K562 (cell line): ENCODE measurements around the gene FBXW12. TPM values are rescaled to one million over a fixed set of nuclear protein-coding genes. Genes with fewer than 3 reads are reported as not detected.

Source experiments
- ATAC-seq: fragments of 200-7000 bp; cut with Tn5 transposase; 3 replicates; pipeline ENCODE4 v1.9.1; 2020; ENCODE audit warnings: moderate library complexity
- BruUV-seq: library from RNA; stranded (reverse); fragments of 400-500 nt; replicated peaks from 2 replicates; lab custom pipeline; 2021; lab: Mats Ljungman, UMichigan
- CTCF ChIA-PET: fragments of 300-600 bp; formaldehyde crosslinking; extraction: SDS; loops from one replicate; lab custom pipeline; 2021; ENCODE audit warnings: low intra/inter-chr PET ratio; lab: Yijun Ruan, JAX
- POLR2A ChIA-PET: fragments of 300-600, 350-650 bp; sonication (Branson Sonifier 250); formaldehyde crosslinking; extraction: SDS; loops from one replicate; lab custom pipeline; 2021; ENCODE audit warnings: antibody characterized with exemption, inconsistent platforms; lab: Yijun Ruan, JAX
- DNase-seq, 4 experiments: peaks; one replicate each; pipeline versions ENCODE4 v3.0.0 to v3.0.0-alpha.2; 2011 to 2018; ENCODE audit warnings: low spot score in 3 of 4, mixed read lengths in 3 of 4; ENCODE audit errors: extremely low read depth in 1 of 4
- FAIRE-seq: peaks from 2 replicates; lab custom pipeline; 2011; peaks lifted over from hg19 to GRCh38; lab: Jason Lieb, UNC
- H2AFZ ChIP-seq: 2 replicates; pipeline ENCODE4 v1.6.0; 2011; ENCODE audit warnings: low read depth, low read length, control low read depth, inconsistent platforms
- H3K27ac ChIP-seq: fragments of 200-600 bp; 3 replicates; pipeline ENCODE4 v1.8.0; 2011; ENCODE audit warnings: low read depth, mild to moderate bottlenecking, control low read depth, inconsistent platforms, low read length, moderate library complexity, mixed read lengths; ENCODE audit errors: extremely low read depth
- H3K27me3 ChIP-seq, 2 experiments: fragments of 300-600 bp in 1 of 2; 2 replicates in 1 of 2; 3 replicates in 1 of 2; pipeline versions ENCODE4 v1.6.0 to v1.8.0; 2011; ENCODE audit warnings: inconsistent platforms in 2 of 2, low read length in 2 of 2, mild to moderate bottlenecking in 1 of 2, mixed read lengths in 1 of 2, moderate library complexity in 1 of 2; ENCODE audit not compliant: control insufficient read depth in 2 of 2, insufficient read depth in 2 of 2
- H3K36me3 ChIP-seq: fragments of 300-600 bp; 3 replicates; pipeline ENCODE4 v1.8.0; 2011; ENCODE audit warnings: mild to moderate bottlenecking, low read length, inconsistent platforms; ENCODE audit not compliant: control insufficient read depth, insufficient read depth
- H3K4me1 ChIP-seq, 2 experiments: fragments of 200-600 bp in 1 of 2; replicated peaks in 1 of 2; 2 replicates in 1 of 2; 3 replicates in 1 of 2; pipeline versions ENCODE4 v1.5.1 to v1.8.0; 2011; ENCODE audit warnings: inconsistent platforms in 2 of 2, low read length in 2 of 2, mild to moderate bottlenecking in 1 of 2, mixed read lengths in 1 of 2, moderate library complexity in 1 of 2; ENCODE audit not compliant: control insufficient read depth in 2 of 2, insufficient read depth in 2 of 2
- H3K4me2 ChIP-seq: 2 replicates; pipeline ENCODE4 v1.6.1; 2011; ENCODE audit warnings: low read length, control low read depth, inconsistent platforms, mixed read lengths; ENCODE audit not compliant: insufficient read depth
- H3K4me3 ChIP-seq: fragments of 200-600 bp; sonication (generic), shearing (Covaris generic); 2 replicates; pipeline ENCODE4 v1.5.1; 2016; ENCODE audit warnings: control low read depth, inconsistent platforms
- H3K79me2 ChIP-seq: fragments of 200-600 bp; 3 replicates; pipeline ENCODE4 v1.8.0; 2011; ENCODE audit warnings: low read length, inconsistent platforms; ENCODE audit not compliant: control insufficient read depth, insufficient read depth
- H3K9ac ChIP-seq, 2 experiments: 2 replicates each; pipeline versions ENCODE4 v1.6.0 to v1.6.1; 2011; ENCODE audit warnings: low read depth in 2 of 2, low read length in 2 of 2, control low read depth in 1 of 2, inconsistent platforms in 1 of 2, mild to moderate bottlenecking in 1 of 2, mixed read lengths in 1 of 2; ENCODE audit not compliant: insufficient read depth in 1 of 2
- H3K9me1 ChIP-seq: one replicate; pipeline ENCODE4 v1.6.0; 2011; ENCODE audit warnings: inconsistent platforms, mild to moderate bottlenecking, low read length, moderate library complexity; ENCODE audit not compliant: control insufficient read depth, insufficient read depth
- H3K9me3 ChIP-seq: replicated peaks from 2 replicates; pipeline ENCODE4 v1.5.1; 2011; ENCODE audit warnings: low read depth, low read length, inconsistent platforms; ENCODE audit not compliant: control insufficient read depth, insufficient read depth
- H4K20me1 ChIP-seq: replicated peaks from 2 replicates; pipeline ENCODE4 v1.6.1; 2011; ENCODE audit warnings: low read length, inconsistent platforms, mixed read lengths; ENCODE audit not compliant: control insufficient read depth, insufficient read depth
- BRD9 ChIP-seq: fragments of 450-650 bp; IDR thresholded peaks from 2 replicates; pipeline ENCODE4 v1.6.1; 2018; ENCODE audit warnings: low read depth; ENCODE audit not compliant: partially characterized antibody
- FOXK2 ChIP-seq, 2 experiments: fragments of 450-650 bp; IDR thresholded peaks in 1 of 2; conservative IDR thresholded peaks in 1 of 2; 2 replicates each; pipeline ENCODE4 v1.6.1; 2016; ENCODE audit warnings: low read depth in 2 of 2, mild to moderate bottlenecking in 1 of 2
- HDAC6 ChIP-seq: IDR thresholded peaks from 2 replicates; pipeline ENCODE4 v1.6.1; 2012; ENCODE audit warnings: low read depth, mild to moderate bottlenecking, control low read depth, inconsistent platforms, low read length, moderate library complexity
- NFATC3 ChIP-seq: fragments of 450-650 bp; IDR thresholded peaks from 2 replicates; pipeline ENCODE4 v1.6.1; 2017; ENCODE audit warnings: mild to moderate bottlenecking
- NFE2L1 ChIP-seq: fragments of 450-650 bp; IDR thresholded peaks from 2 replicates; pipeline ENCODE4 v1.6.1; 2016; ENCODE audit warnings: missing genetic modification characterization, low read depth, mild to moderate bottlenecking, missing compliant biosample characterization, moderate library complexity, borderline replicate concordance
- PHF21A ChIP-seq: fragments of 450-650 bp; IDR thresholded peaks from 2 replicates; pipeline ENCODE4 v1.6.1; 2017; ENCODE audit warnings: low read depth, borderline replicate concordance
- TARDBP ChIP-seq: fragments of 450-650 bp; IDR thresholded peaks from 2 replicates; pipeline ENCODE4 v1.6.1; 2016
- ZNF232 ChIP-seq: sonication (generic); formaldehyde crosslinking; IDR thresholded peaks from 2 replicates; pipeline ENCODE4 v1.8.0; 2022; ENCODE audit warnings: mild to moderate bottlenecking, missing genetic modification reagents
- ZNF282 ChIP-seq: sonication (generic); formaldehyde crosslinking; IDR thresholded peaks from 2 replicates; pipeline ENCODE4 v1.8.1; 2023; ENCODE audit warnings: missing genetic modification reagents
- WGBS: fragments of 100-300 bp; shearing (Covaris generic); methylation state at CpG from one replicate; pipeline ENCODE4 v1.1.6; 2016; ENCODE audit warnings: low coverage, mixed read lengths; ENCODE audit not compliant: insufficient coverage; ENCODE audit errors: missing lambda C conversion rate; 5-methylcytosine and 5-hydroxymethylcytosine counted together
- in situ Hi-C: fragments of 300-500 bp; cut with MboI; formaldehyde crosslinking; loops from 4 replicates; pipeline ENCODE4 v1.15.0; 2018; ENCODE audit warnings: inconsistent platforms, mixed read lengths
- intact Hi-C: fragments of 100-400 bp; cut with micrococcal nuclease; formaldehyde crosslinking; loops from 2 replicates; pipeline ENCODE4 v1.14.2; 2022
- polyA plus RNA-seq, 8 experiments: library from polyadenylated mRNA; depleted of rRNA in 4 of 8; stranded (reverse) in 5 of 8; unstranded in 3 of 8; fragments of >200 nt; fragmentation: Nextera tagmentation in 2 of 8; fragmentation: Illumina TruSeq in 1 of 8; extraction: Ambion mirVana in 2 of 8; extraction: Trizol in 1 of 8; gene quantifications; 2 replicates each; pipeline versions ENCODE4 v1.2.1 to v1.2.3, GENCODE V29; 2011 to 2014; ENCODE audit warnings: inconsistent platforms in 1 of 8, missing spikeins in 1 of 8
- total RNA-seq, 7 experiments: library from RNA; depleted of rRNA in 6 of 7; stranded (reverse); fragments of >200 nt in 6 of 7; fragmentation: Illumina TruSeq in 2 of 7; extraction: Trizol in 2 of 7; gene quantifications; 2 replicates each; pipeline versions ENCODE4 v1.2.1 to v1.2.3, GENCODE V29; 2011 to 2021; ENCODE audit warnings: low replicate concordance in 1 of 7
- TF ChIP-seq, protein P1 (sequence below): fragments of 250-450 bp; sonication (Bioruptor Pico); IDR thresholded peaks from 2 replicates; pipeline ENCODE4 v1.8.0; 2022; ENCODE audit warnings: inconsistent platforms, mild to moderate bottlenecking, moderate library complexity, borderline replicate concordance
- TF ChIP-seq, protein P2 (sequence below): sonication (generic); formaldehyde crosslinking; IDR thresholded peaks from 2 replicates; pipeline ENCODE4 v1.8.0; 2022; ENCODE audit warnings: missing genetic modification reagents, mild to moderate bottlenecking, moderate library complexity, borderline replicate concordance
- TF ChIP-seq, protein P3 (sequence below): fragments of 200-400 bp; formaldehyde crosslinking; IDR thresholded peaks from 2 replicates; pipeline ENCODE4 v1.6.1; 2017; ENCODE audit warnings: mild to moderate bottlenecking, low read depth, low read length, moderate library complexity
- TF ChIP-seq, protein P4 (sequence below): fragments of 450-650 bp; formaldehyde crosslinking; IDR thresholded peaks from 2 replicates; pipeline ENCODE4 v1.4.0; 2020; ENCODE audit warnings: mild to moderate bottlenecking, moderate library complexity

FBXW12 gene
- total and polyA plus RNA-seq, 9 of the 15 experiments (the other 6 are each of a cell fraction or from before 2014, with no cell fraction given) = 0.04 to 0.07 (median 0.06) TPM; not detected in 6

DNA sequence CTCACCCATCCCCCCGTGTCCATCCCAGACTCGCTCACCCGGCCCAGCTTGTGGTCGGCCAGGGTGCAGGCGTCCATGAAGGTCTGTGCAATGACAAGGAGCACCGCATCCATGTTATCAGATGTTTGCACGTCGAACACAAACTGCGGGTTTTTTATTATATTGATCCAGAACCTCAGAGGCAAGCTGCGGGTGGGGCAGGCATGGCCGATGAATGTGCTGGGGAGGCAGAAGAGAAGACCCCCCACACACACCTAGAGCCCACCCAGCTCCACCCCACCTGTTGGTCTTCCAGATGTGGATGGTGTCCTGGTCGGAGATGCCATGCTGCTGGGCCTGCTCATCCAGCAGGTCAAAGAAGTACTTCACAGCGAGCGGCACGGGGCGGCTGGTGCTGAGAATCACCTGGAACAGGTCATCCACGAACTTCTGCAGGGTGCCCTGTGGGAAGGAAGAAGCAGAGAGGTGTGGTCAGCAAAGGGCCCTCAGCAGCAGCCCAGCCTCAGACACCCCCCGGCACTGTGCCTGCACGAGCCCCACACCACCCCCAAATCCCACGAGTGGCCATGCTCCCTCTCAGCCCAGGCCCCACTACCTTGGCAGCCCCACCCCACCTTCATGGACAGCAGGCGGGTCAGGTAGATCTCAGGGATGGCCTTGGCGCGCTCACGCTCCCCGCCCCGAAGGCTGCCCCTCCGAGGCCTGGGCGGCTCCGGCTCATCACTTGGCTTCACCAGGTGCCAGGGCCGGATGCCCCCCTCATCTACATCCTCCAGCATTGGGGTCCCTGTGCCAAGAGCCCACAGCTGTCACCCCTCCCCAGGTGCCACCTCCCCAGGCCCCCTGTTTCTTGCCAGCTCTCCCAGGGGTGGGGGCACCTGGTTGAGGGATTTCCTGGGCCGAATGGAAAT is 37.5 kb downstream of the FBXW12 start:
- H3K4me1 ChIP-seq = 0 out of 5 replicates have a peak, but pooled peaks cover 0 to 6% of the 10 kb centered on the region in 2 experiments
- no peak overlapping the region for H3K4me3 ChIP-seq
- no peak for ATAC-seq
- no peak for DNase-seq
- no peak overlapping the region for H3K9ac ChIP-seq
- FAIRE-seq = no peak
- no peaks in the 10 kb centered on the region for H3K9me3 ChIP-seq
- WGBS = 70% methylated on average over 6 of the region's 31 CpGs
- intact Hi-C loops = loop anchor here (10.0 kb wide), 2 partner anchors 95 to 215 kb away; partner anchors contain the start of gene SHISA5
- BruUV-seq = no TSS peak
- no peak overlapping the region for H3K4me2 ChIP-seq
- in situ Hi-C loops = no loop called here
- H4K20me1 ChIP-seq = 0 out of 2 replicates have a peak, but pooled peaks cover 6% of the 10 kb centered on the region
- no peaks in the 10 kb centered on the region for H3K36me3 ChIP-seq
- no peaks in the 10 kb centered on the region for H3K27me3 ChIP-seq
- ChIA-PET POLR2A (interaction anchor here (1.5 kb wide), 1 partner anchor 27 kb away, joined by 3 read pairs; no protein-coding TSS in a partner anchor), CTCF (no interaction called here)
- no peak overlapping the region for H3K27ac ChIP-seq
- H3K9me1 ChIP-seq = no peaks in the 10 kb centered on the region
- no peak overlapping the region for H2AFZ ChIP-seq
- no peaks in the 10 kb centered on the region for H3K79me2 ChIP-seq
- TF ChIP-seq, protein P1, sequence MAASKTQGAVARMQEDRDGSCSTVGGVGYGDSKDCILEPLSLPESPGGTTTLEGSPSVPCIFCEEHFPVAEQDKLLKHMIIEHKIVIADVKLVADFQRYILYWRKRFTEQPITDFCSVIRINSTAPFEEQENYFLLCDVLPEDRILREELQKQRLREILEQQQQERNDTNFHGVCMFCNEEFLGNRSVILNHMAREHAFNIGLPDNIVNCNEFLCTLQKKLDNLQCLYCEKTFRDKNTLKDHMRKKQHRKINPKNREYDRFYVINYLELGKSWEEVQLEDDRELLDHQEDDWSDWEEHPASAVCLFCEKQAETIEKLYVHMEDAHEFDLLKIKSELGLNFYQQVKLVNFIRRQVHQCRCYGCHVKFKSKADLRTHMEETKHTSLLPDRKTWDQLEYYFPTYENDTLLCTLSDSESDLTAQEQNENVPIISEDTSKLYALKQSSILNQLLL = no peak
- TF ChIP-seq BRD9 = no peak
- TF ChIP-seq ZNF282 (CRISPR knock-in tag) = no peak
- TF ChIP-seq, protein P2, sequence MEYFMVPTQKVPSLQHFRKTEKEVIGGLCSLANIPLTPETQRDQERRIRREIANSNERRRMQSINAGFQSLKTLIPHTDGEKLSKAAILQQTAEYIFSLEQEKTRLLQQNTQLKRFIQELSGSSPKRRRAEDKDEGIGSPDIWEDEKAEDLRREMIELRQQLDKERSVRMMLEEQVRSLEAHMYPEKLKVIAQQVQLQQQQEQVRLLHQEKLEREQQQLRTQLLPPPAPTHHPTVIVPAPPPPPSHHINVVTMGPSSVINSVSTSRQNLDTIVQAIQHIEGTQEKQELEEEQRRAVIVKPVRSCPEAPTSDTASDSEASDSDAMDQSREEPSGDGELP (CRISPR knock-in tag) = no peak
- TF ChIP-seq, protein P3, sequence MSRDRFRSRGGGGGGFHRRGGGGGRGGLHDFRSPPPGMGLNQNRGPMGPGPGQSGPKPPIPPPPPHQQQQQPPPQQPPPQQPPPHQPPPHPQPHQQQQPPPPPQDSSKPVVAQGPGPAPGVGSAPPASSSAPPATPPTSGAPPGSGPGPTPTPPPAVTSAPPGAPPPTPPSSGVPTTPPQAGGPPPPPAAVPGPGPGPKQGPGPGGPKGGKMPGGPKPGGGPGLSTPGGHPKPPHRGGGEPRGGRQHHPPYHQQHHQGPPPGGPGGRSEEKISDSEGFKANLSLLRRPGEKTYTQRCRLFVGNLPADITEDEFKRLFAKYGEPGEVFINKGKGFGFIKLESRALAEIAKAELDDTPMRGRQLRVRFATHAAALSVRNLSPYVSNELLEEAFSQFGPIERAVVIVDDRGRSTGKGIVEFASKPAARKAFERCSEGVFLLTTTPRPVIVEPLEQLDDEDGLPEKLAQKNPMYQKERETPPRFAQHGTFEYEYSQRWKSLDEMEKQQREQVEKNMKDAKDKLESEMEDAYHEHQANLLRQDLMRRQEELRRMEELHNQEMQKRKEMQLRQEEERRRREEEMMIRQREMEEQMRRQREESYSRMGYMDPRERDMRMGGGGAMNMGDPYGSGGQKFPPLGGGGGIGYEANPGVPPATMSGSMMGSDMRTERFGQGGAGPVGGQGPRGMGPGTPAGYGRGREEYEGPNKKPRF = no peak
- TF ChIP-seq FOXK2 (conservative IDR thresholded peaks at IDR 0.05 in 1 of 2, IDR thresholded peaks at IDR 0.05 in 1 of 2; ENCODE audit: low read depth in 2 of 2) = no peak
- TF ChIP-seq PHF21A = no peak
- TF ChIP-seq, protein P4, sequence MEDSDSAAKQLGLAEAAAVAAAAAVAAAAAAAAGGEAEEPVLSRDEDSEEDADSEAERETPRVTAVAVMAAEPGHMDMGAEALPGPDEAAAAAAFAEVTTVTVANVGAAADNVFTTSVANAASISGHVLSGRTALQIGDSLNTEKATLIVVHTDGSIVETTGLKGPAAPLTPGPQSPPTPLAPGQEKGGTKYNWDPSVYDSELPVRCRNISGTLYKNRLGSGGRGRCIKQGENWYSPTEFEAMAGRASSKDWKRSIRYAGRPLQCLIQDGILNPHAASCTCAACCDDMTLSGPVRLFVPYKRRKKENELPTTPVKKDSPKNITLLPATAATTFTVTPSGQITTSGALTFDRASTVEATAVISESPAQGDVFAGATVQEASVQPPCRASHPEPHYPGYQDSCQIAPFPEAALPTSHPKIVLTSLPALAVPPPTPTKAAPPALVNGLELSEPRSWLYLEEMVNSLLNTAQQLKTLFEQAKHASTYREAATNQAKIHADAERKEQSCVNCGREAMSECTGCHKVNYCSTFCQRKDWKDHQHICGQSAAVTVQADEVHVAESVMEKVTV (CRISPR knock-in tag) = no peak
- TF ChIP-seq ZNF232 (CRISPR knock-in tag) = no peak
- no peak for TF ChIP-seq TARDBP
- no peak for TF ChIP-seq NFATC3
- TF ChIP-seq HDAC6 = no peak
- TF ChIP-seq NFE2L1 (tag) = no peak
